HG03439 (cell line): Measurements from ENCODE around the gene RHOG.
"Not testable (repeated sequence)": the region's sequence is repeated elsewhere in the genome, so short reads cannot be mapped to it uniquely, and the experiment has no call there.

Experiments used
- ATAC-seq: cut with Tn5 transposase; IDR thresholded peaks from one replicate; pipeline ENCODE4 v1.9.1; 2021; ENCODE audit warnings: mild to moderate bottlenecking, moderate library complexity; ENCODE audit not compliant: unreplicated experiment

The RHOG gene

GRCh38 chr11:3840870-3841425 is at the start of gene RHOG:
Gene RHOG, minus strand, starts transcription at chr11:3840959. Its CDS starts 12,821 bp downstream, at chr11:3828138.
- peak; percentile 59 for ATAC-seq

- ATAC-seq, result no peak
Observed at GRCh38 chr11:3890014-3890413, 49.3 kb upstream of the RHOG start.

- no peak for ATAC-seq
Observed at GRCh38 chr11:3888876-3889275, 48.1 kb upstream of the RHOG start.

GRCh38 chr11:3886985-3887384 is 46.2 kb upstream of the RHOG start:
- no peak for ATAC-seq

- ATAC-seq, result no peak
Observed at GRCh38 chr11:3885855-3886254, 45.1 kb upstream of the RHOG start.

- ATAC-seq, result no peak
Observed at GRCh38 chr11:3882655-3883054, 41.9 kb upstream of the RHOG start.

GRCh38 chr11:3880724-3881123 is 40.0 kb upstream of the RHOG start:
- ATAC-seq, result no peak

- ATAC-seq, result peak; percentile 25
Observed at GRCh38 chr11:3879967-3880542, 39.3 kb upstream of the RHOG start.

- ATAC-seq, result peak; percentile 44
Observed at GRCh38 chr11:3879216-3879966, 38.6 kb upstream of the RHOG start.

GRCh38 chr11:3878258-3878584 is 37.5 kb upstream of the RHOG start:
- no peak for ATAC-seq

GRCh38 chr11:3877364-3878257 is 36.9 kb upstream of the RHOG start:
- ATAC-seq, result no peak

- no peak for ATAC-seq
Observed at GRCh38 chr11:3876613-3877012, 35.9 kb upstream of the RHOG start.

GRCh38 chr11:3873712-3874349 is 33.1 kb upstream of the RHOG start:
- no peak for ATAC-seq

- peak; percentile 42 for ATAC-seq
Observed at GRCh38 chr11:3867209-3868091, 26.7 kb upstream of the RHOG start.

- ATAC-seq, result no peak
Observed at GRCh38 chr11:3866836-3867208, 26.1 kb upstream of the RHOG start.

- ATAC-seq, result no peak
Observed at GRCh38 chr11:3866206-3866605, 25.4 kb upstream of the RHOG start.

GRCh38 chr11:3865388-3866193 is 24.8 kb upstream of the RHOG start:
- ATAC-seq, result no peak

- no peak for ATAC-seq
Observed at GRCh38 chr11:3861683-3862082, 20.9 kb upstream of the RHOG start.

- ATAC-seq, result not testable (repeated sequence)
Observed at GRCh38 chr11:3860898-3861393, 20.2 kb upstream of the RHOG start.
